ENCODE results near the gene PLAAT1. TPM values are rescaled to one million over a fixed set of nuclear protein-coding genes. Genes with fewer than 3 reads are reported as not detected.

The PLAAT1 gene
- total and polyA plus RNA-seq, 3 donors from 2014 or later = 48.5 to 119 (median 76.3) TPM

- H3K36me3 ChIP-seq (ENCODE audit: low read depth, missing control alignments) = no peaks in the 10 kb centered on the region
- H3K4me3 ChIP-seq = no peak overlapping the region
- H3K9me3 ChIP-seq = no peaks in the 10 kb centered on the region
- H3K4me1 ChIP-seq = no peaks in the 10 kb centered on the region
- DNase-seq = no peak
- TF ChIP-seq POLR2A (IDR thresholded peaks at IDR 0.05) = no peak
- no peak for TF ChIP-seq CTCF (IDR thresholded peaks at IDR 0.05)
- intact Hi-C loops (cut with DNase I; ENCODE audit: low total_unique reads) = no loop called here
- no peaks in the 10 kb centered on the region for H3K27me3 ChIP-seq
- 89 to 92% methylated on average over 2 of the region's 2 CpGs for WGBS, 2 donors
- H3K27ac ChIP-seq = no peak overlapping the region
Observed at GRCh38 chr3:193295985-193296384, 55.0 kb downstream of the PLAAT1 start.

- no peak overlapping the region for H3K27ac ChIP-seq
- H3K9me3 ChIP-seq = no peaks in the 10 kb centered on the region
- H3K4me1 ChIP-seq = no peaks in the 10 kb centered on the region
- intact Hi-C loops (cut with DNase I; ENCODE audit: low total_unique reads) = no loop called here
- no peak for DNase-seq
- TF ChIP-seq POLR2A (IDR thresholded peaks at IDR 0.05) (no peak), CTCF (IDR thresholded peaks at IDR 0.05) (no peak)
- H3K4me3 ChIP-seq = no peak overlapping the region
- WGBS, 2 donors = 88 to 94% methylated on average over 5 of the region's 5 CpGs
- no peaks in the 10 kb centered on the region for H3K36me3 ChIP-seq (ENCODE audit: low read depth, missing control alignments)
- no peaks in the 10 kb centered on the region for H3K27me3 ChIP-seq
Observed at GRCh38 chr3:193297421-193297820, 56.4 kb downstream of the PLAAT1 start.

- no peaks in the 10 kb centered on the region for H3K27me3 ChIP-seq
- intact Hi-C loops (cut with DNase I; ENCODE audit: low total_unique reads) = no loop called here
- DNase-seq = no peak
- 89 to 93% methylated on average over 1 of the region's 1 CpG for WGBS, 2 donors
- no peaks in the 10 kb centered on the region for H3K4me1 ChIP-seq
- H3K9me3 ChIP-seq = no peaks in the 10 kb centered on the region
- H3K36me3 ChIP-seq (ENCODE audit: low read depth, missing control alignments) = no peaks in the 10 kb centered on the region
- no peak overlapping the region for H3K27ac ChIP-seq
- no peak overlapping the region for H3K4me3 ChIP-seq
- no peak for TF ChIP-seq POLR2A (IDR thresholded peaks at IDR 0.05)
- no peak for TF ChIP-seq CTCF (IDR thresholded peaks at IDR 0.05)
Observed at GRCh38 chr3:193301433-193301832, 60.4 kb downstream of the PLAAT1 start.

GRCh38 chr3:193305356-193305755, 64.3 kb downstream of the PLAAT1 start:
- H3K27me3 ChIP-seq = no peaks in the 10 kb centered on the region
- no peaks in the 10 kb centered on the region for H3K4me1 ChIP-seq
- WGBS, 2 donors = 84 to 96% methylated on average over 1 of the region's 1 CpG
- no peak for DNase-seq
- H3K9me3 ChIP-seq = no peaks in the 10 kb centered on the region
- intact Hi-C loops (cut with DNase I; ENCODE audit: low total_unique reads) = no loop called here
- H3K4me3 ChIP-seq = no peak overlapping the region
- no peaks in the 10 kb centered on the region for H3K36me3 ChIP-seq (ENCODE audit: low read depth, missing control alignments)
- TF ChIP-seq POLR2A (IDR thresholded peaks at IDR 0.05) (no peak), CTCF (IDR thresholded peaks at IDR 0.05) (no peak)
- no peak overlapping the region for H3K27ac ChIP-seq

- H3K27ac ChIP-seq = no peak overlapping the region
- intact Hi-C loops (cut with DNase I; ENCODE audit: low total_unique reads) = no loop called here
- H3K9me3 ChIP-seq = no peaks in the 10 kb centered on the region
- no peak for DNase-seq
- H3K4me1 ChIP-seq = no peaks in the 10 kb centered on the region
- H3K27me3 ChIP-seq = no peaks in the 10 kb centered on the region
- whole genome bisulfite sequencing, 2 donors = 48 to 57% methylated on average over 6 of the region's 6 CpGs
- TF ChIP-seq CTCF (IDR thresholded peaks at IDR 0.05) = no peak
- TF ChIP-seq POLR2A (IDR thresholded peaks at IDR 0.05) = no peak
- H3K4me3 ChIP-seq = no peak overlapping the region
- H3K36me3 ChIP-seq (ENCODE audit: low read depth, missing control alignments) = no peaks in the 10 kb centered on the region
Observed at GRCh38 chr3:193310914-193311723, 70.1 kb downstream of the PLAAT1 start.

Data from testis (tissue), 3 donors.